Smooth muscle cell (in vitro differentiated cells): ENCODE data around the gene OTUD6A. TPM values are rescaled to one million over a fixed set of nuclear protein-coding genes. Genes with fewer than 3 reads are reported as not detected.

Experiments
- DNase-seq: peaks from one replicate; lab custom pipeline; 2025; ENCODE audit not compliant: unreplicated experiment; lab: John Stamatoyannopoulos, UW
- H2AFZ ChIP-seq: fragments of 200-600 bp; sonication (generic); 2 replicates; pipeline ENCODE4 v1.6.0; 2016; ENCODE audit warnings: antibody characterized with exemption, low read depth, mild to moderate bottlenecking
- H3F3A ChIP-seq: fragments of 200-600 bp; sonication (generic); 2 replicates; pipeline ENCODE4 v1.6.0; 2017; ENCODE audit warnings: antibody characterized with exemption, low read depth
- H3K27ac ChIP-seq: fragments of 200-600 bp; sonication (generic); 2 replicates; pipeline ENCODE4 v1.5.1; 2016; ENCODE audit warnings: low read depth, mild to moderate bottlenecking
- H3K27me3 ChIP-seq: fragments of 200-600 bp; sonication (generic); 2 replicates; pipeline ENCODE4 v1.6.1; 2016; ENCODE audit warnings: low read depth, mild to moderate bottlenecking
- H3K36me3 ChIP-seq: fragments of 200-600 bp; sonication (generic); 2 replicates; pipeline ENCODE4 v1.5.1; 2016; ENCODE audit warnings: low read depth
- H3K4me1 ChIP-seq: fragments of 200-600 bp; sonication (generic); 2 replicates; pipeline ENCODE4 v1.5.1; 2016; ENCODE audit warnings: low read depth
- H3K4me2 ChIP-seq: fragments of 200-600 bp; sonication (generic); 2 replicates; pipeline ENCODE4 v1.6.0; 2016; ENCODE audit warnings: mild to moderate bottlenecking
- H3K4me3 ChIP-seq: fragments of 200-600 bp; sonication (generic); 2 replicates; pipeline ENCODE4 v1.5.1; 2016; ENCODE audit warnings: mild to moderate bottlenecking
- H3K79me2 ChIP-seq: fragments of 200-600 bp; sonication (generic); 2 replicates; pipeline ENCODE4 v1.6.0; 2016; ENCODE audit warnings: low read depth, mild to moderate bottlenecking
- H3K9ac ChIP-seq: fragments of 200-600 bp; sonication (generic); 2 replicates; pipeline ENCODE4 v1.6.0; 2016; ENCODE audit warnings: low read depth
- H3K9me3 ChIP-seq: fragments of 200-600 bp; sonication (generic); replicated peaks from 2 replicates; pipeline ENCODE4 v1.5.1; 2016; ENCODE audit warnings: low read depth
- H4K20me1 ChIP-seq: fragments of 200-600 bp; sonication (generic); 2 replicates; pipeline ENCODE4 v1.6.0; 2016; ENCODE audit warnings: low read depth
- WGBS: methylation state at CpG from one replicate; pipeline ENCODE4 v1.1.7; 2016; ENCODE audit warnings: low lambda C conversion rate; 5-methylcytosine and 5-hydroxymethylcytosine counted together
- polyA plus RNA-seq: library from polyadenylated mRNA; unstranded; fragments of >200 nt; fragmentation: Nextera tagmentation; extraction: Ambion mirVana; gene quantifications from 2 replicates; pipeline ENCODE4 v1.2.1, GENCODE V29; 2016
- total RNA-seq: library from RNA; depleted of rRNA; stranded (reverse); fragments of >200 nt; gene quantifications from 2 replicates; pipeline ENCODE4 v1.2.3, GENCODE V29; 2014
- TF ChIP-seq, protein P1 (sequence below): fragments of 200-600 bp; sonication (generic); IDR thresholded peaks from 2 replicates; pipeline ENCODE4 v1.5.1; 2017; ENCODE audit warnings: borderline replicate concordance, mild to moderate bottlenecking, antibody characterized with exemption; ENCODE audit not compliant: insufficient read depth, poor library complexity, severe bottlenecking

OTUD6A gene
- total and polyA plus RNA-seq, 2 experiments from 2014 or later: not detected

DNA sequence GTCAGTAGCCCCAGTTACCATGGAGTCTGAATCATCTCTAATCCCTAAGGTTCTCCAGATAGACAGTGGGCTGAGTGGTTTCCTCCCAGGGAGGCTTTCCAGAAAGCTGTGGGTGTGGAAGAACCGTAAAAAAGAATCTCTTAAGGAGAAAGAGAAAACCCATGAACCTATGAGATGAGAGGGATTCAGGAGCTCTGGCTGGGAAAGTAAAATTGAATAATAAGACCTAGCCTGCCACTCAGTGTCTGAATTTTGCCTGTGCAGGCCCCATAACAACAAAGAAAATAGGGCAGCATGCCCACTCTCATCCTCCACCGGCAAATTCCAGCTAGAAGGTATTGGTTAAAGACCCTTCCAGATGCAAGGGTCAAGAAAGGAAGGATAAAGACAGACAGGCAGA, 29.5 kb upstream of the OTUD6A start:
- WGBS: 64% methylated on average over 2 of the region's 2 CpGs
- H3K9ac ChIP-seq: no peak overlapping the region
- TF ChIP-seq, protein P1, sequence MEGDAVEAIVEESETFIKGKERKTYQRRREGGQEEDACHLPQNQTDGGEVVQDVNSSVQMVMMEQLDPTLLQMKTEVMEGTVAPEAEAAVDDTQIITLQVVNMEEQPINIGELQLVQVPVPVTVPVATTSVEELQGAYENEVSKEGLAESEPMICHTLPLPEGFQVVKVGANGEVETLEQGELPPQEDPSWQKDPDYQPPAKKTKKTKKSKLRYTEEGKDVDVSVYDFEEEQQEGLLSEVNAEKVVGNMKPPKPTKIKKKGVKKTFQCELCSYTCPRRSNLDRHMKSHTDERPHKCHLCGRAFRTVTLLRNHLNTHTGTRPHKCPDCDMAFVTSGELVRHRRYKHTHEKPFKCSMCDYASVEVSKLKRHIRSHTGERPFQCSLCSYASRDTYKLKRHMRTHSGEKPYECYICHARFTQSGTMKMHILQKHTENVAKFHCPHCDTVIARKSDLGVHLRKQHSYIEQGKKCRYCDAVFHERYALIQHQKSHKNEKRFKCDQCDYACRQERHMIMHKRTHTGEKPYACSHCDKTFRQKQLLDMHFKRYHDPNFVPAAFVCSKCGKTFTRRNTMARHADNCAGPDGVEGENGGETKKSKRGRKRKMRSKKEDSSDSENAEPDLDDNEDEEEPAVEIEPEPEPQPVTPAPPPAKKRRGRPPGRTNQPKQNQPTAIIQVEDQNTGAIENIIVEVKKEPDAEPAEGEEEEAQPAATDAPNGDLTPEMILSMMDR: no peak
- no peaks in the 10 kb centered on the region for H3K27me3 ChIP-seq
- no peak overlapping the region for H3K4me3 ChIP-seq
- H3K9me3 ChIP-seq: no peaks in the 10 kb centered on the region
- H3K4me2 ChIP-seq: no peak overlapping the region
- no peaks in the 10 kb centered on the region for H3K79me2 ChIP-seq
- no peak for DNase-seq
- H3K27ac ChIP-seq: no peak overlapping the region
- H2AFZ ChIP-seq: no peak overlapping the region
- no peaks in the 10 kb centered on the region for H3K36me3 ChIP-seq
- no peaks in the 10 kb centered on the region for H3K4me1 ChIP-seq
- no peaks in the 10 kb centered on the region for H3F3A ChIP-seq
- H4K20me1 ChIP-seq: no peaks in the 10 kb centered on the region

DNA sequence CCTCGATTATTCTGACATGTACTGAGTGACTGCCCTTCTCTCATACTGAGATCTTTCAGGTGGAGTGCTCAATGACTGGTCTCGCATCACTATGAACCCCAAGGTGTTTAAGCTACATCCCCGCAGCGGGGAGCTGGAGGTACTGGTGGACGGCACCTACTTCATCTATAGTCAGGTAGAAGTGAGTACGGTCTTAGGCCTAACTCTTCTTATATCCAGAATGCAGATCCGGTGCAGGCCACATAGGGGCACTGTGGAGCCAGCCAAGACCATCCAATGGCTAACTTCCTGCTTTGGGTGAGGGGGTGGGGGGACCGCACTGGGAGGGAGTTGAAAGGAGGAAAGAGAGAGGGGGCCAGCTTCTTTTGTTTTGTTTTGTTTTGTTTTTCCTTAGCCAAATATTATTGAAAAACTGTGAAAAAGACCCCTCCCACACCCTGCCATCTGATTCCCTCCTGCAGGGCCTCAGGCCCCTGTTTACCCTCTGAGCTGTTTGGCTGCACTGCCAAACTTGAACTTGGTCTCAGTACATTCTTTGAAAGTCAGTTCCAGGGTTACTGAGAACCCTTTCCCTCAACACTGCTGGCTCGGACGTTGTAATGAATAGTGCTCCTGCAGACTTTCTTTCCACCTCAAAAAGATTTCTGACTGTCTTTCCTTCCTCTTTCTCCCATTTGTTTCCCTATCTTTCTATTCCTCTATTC, 28.8 kb upstream of the OTUD6A start:
- Histone ChIP-seq H2AFZ (no peak overlapping the region), H3K9ac (no peak overlapping the region), H3K27me3 (no peaks in the 10 kb centered on the region), H3F3A (no peaks in the 10 kb centered on the region), H3K27ac (no peak overlapping the region), H3K9me3 (no peaks in the 10 kb centered on the region), H4K20me1 (no peaks in the 10 kb centered on the region), H3K4me1 (no peaks in the 10 kb centered on the region), H3K36me3 (no peaks in the 10 kb centered on the region), H3K4me3 (no peak overlapping the region), H3K4me2 (no peak overlapping the region), H3K79me2 (no peaks in the 10 kb centered on the region)
- 63% methylated on average over 10 of the region's 10 CpGs for WGBS
- TF ChIP-seq, protein P1: peak; percentile 49
- no peak for DNase-seq

DNA sequence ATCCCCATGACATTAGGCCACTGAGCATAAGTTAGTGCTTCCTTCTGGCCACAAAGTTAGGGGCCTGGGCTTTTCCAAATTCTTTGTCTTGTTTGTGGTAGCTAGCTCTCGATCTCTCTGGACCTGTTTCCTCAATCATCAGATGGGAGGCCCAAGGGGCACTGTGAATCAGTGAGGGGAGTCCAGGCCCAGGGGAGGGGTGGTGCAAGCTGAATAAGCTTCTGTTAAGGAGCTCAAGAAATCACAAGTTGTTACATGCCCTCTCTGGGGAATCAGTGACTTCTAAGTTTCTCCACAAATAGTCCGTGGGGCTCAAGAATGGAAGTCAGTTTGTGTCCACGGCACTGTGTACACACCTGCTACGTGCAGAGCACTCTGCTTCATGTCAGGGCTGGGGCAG, 27.6 kb upstream of the OTUD6A start:
- no peaks in the 10 kb centered on the region for H3F3A ChIP-seq
- H3K79me2 ChIP-seq: no peaks in the 10 kb centered on the region
- WGBS: 73% methylated on average over 4 of the region's 4 CpGs
- no peak overlapping the region for H3K27ac ChIP-seq
- H4K20me1 ChIP-seq: no peaks in the 10 kb centered on the region
- no peaks in the 10 kb centered on the region for H3K9me3 ChIP-seq
- TF ChIP-seq, protein P1: no peak
- H3K27me3 ChIP-seq: no peaks in the 10 kb centered on the region
- H2AFZ ChIP-seq: no peak overlapping the region
- H3K4me1 ChIP-seq: no peaks in the 10 kb centered on the region
- no peak overlapping the region for H3K9ac ChIP-seq
- DNase-seq: no peak
- no peak overlapping the region for H3K4me2 ChIP-seq
- H3K36me3 ChIP-seq: no peaks in the 10 kb centered on the region
- no peak overlapping the region for H3K4me3 ChIP-seq

DNA sequence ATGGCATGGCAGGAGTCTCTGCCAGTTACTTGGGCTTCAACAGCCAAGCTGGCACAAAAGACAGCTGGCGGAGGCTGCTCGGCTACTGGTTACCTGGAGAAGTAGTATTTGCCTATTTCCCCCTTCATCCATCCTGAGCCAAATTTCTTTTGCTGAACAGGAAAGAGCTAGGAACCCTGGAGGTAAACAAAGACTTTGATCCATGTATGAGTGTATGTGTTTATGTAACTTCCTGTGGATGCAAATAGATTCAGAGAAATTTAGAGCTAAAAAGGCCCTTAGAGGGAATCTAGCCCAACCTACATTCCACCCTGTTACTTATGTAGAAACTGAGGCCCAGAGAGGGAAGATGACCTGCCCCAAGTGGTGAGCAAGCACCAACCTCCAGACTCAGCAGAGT, 23.7 kb upstream of the OTUD6A start:
- H3K4me1 ChIP-seq: no peaks in the 10 kb centered on the region
- H3K4me2 ChIP-seq: no peak overlapping the region
- no peaks in the 10 kb centered on the region for H3K79me2 ChIP-seq
- WGBS: 80% methylated on average over 2 of the region's 2 CpGs
- no peak overlapping the region for H3K9ac ChIP-seq
- H2AFZ ChIP-seq: no peak overlapping the region
- DNase-seq: no peak
- no peaks in the 10 kb centered on the region for H3F3A ChIP-seq
- no peak overlapping the region for H3K27ac ChIP-seq
- no peaks in the 10 kb centered on the region for H3K27me3 ChIP-seq
- no peaks in the 10 kb centered on the region for H4K20me1 ChIP-seq
- H3K9me3 ChIP-seq: no peaks in the 10 kb centered on the region
- H3K36me3 ChIP-seq: no peaks in the 10 kb centered on the region
- no peak overlapping the region for H3K4me3 ChIP-seq
- TF ChIP-seq, protein P1: no peak
